Pons (tissue), 1 donor: ENCODE results near the gene MON1A.
"Not testable (repeated sequence)": the region's sequence is repeated elsewhere in the genome, so short reads cannot be mapped to it uniquely, and the experiment has no call there.

Source experiments
- DNase-seq: peaks from one replicate; pipeline ENCODE4 v3.0.0-alpha.2; 2016; ENCODE audit warnings: low spot score

MON1A gene

GRCh38 chr3:49917806-49918590 lies 11.6 kb downstream of the MON1A start:
- not testable (repeated sequence) for DNase-seq

- DNase-seq, result no peak
Measured at GRCh38 chr3:49916686-49917085, 12.9 kb downstream of the MON1A start.

- no peak for DNase-seq
Measured at GRCh38 chr3:49914906-49915305, 14.7 kb downstream of the MON1A start.

DNA sequence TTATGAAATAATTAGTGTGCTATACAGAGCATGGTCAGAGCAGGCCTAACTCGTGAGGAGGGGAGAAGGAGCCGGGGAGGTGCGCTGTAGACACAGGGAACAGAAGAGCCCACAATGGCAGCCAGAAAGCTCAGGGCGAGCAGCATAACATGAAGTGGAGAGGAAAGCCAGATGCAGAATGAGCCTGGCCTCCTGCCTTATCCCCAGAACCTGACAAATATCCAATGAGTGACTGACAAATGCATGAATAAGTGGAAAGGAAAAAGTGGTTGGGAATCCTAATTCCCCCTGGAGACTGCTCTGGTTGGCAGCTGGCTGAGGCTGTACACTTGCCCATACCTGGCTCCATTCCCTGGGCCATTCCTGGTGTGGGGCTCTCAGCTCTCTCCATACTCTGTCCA lies 16.7 kb downstream of the MON1A start:
- DNase-seq, result peak; percentile 25

GRCh38 chr3:49911611-49912010 lies 18.0 kb downstream of the MON1A start:
- no peak for DNase-seq

DNA sequence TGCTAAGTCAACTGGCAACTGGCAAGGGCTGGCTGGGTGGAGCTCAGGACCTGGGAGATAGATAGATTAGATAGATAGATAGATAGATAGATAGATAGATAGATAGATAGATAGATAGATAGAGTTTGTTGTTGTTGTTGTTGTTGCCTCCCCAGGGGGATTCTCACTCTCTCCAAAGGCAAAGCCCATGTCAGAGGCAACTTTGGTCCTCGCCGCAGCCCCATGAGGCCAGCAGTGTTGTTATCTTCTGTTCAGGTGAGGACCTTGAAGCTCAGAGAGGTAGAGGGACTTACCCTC lies 18.5 kb downstream of the MON1A start:
- no peak for DNase-seq

DNA sequence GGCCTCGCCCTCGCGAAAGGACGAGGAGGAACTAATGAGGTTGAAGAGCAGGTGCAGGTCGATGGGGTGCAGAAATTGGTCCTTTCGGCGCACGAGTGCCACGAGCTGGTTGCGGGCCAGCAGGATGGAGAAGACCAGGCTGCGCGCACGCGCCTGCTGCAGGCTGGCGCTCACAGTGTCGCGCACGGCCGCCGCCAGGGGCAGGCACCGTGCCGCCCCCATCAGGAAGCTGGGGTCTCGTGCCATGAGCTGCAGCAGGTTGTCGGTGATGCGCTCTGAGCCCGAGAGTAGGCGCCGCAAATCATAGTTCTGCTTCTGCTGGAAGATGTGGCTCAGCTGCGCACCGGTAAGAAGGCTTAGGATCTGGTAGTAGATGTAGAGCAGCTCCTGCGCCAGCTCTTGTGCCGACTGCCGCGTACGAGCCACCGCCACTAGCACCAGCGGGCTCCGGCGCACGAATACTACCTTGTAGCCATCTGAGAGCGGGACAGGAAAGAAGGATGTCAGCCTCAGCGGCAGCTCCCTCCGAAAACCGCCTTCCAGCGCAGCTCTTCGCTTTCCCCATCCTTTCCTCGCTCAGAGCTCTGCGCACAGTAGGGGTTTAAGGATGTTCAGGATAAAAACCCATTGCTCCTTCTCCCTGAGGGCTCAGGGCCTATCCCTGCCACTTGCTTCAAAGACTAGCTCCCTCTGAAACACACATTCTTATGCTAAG lies 19.0 kb downstream of the MON1A start:
- no peak for DNase-seq

DNA sequence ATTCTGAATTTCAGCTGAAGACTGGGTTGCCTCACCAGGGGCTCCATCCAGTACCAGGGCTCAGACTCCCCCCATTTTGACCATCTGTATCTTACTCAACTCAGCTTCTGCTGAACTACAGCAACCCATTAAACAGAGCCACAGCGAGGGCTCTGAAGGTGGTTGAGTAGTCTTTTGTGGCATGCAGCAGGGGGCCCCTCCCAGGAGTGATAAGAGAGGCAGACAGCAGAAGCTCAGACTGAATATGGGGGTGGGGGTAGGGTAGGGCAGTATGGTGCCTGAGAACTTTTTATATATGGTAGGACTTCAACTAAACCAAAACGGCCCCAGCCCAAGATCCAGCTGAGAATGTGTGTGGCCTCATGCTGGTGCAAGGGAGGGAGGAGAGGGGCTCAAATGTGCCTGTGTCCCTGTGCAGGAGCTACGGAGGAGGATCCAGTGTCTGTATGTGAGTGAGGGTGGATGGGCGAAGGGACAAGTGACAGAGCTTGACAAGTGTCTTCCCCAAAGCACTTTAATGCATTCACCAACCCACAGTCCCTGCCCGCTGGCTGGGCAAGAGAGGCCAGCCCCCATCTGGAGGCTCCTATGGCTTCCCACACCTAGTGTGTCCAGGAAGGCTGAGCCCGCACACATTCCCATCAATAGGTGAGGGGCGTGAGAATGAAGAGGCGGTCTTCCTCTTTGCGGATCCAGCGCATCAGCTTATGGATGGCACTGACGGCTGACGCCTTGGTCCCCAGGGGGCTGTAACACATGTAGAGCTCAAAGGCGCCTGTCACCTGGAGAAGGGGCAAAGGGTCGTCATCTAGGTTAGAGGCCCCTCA lies 21.0 kb downstream of the MON1A start:
- no peak for DNase-seq

DNA sequence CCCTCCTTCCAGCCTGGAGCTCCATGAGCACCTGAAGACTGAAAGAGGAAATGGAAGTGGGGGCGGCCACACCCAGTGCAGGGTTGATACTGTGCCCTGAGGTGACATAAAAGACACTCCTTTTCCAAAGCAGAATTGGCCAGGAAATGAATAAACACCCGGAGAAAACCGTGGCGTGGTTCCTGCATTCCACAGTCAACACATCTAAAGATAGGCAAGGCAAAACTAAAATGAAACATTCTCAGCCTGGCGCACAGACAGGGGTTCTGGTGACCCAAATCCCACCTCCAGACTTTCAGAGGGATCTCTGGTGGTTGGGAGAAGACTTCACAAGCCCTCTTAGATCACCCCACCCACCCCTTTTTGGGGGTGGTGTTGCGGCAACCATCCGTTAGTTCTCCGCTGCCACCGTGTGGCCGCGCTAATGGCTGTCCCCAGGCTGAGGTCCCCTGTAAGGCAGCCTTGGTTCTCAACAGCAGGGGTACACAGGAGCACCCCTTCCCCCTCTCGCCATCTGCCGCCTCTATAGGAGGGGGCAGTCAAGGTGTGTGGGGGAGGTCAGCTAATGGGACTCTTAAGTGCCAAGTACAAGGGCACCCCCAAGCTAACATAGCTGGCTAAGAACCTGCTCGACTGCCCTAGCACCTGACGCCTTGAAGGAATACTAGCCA lies 23.4 kb downstream of the MON1A start:
- peak; percentile 22 for DNase-seq

DNA sequence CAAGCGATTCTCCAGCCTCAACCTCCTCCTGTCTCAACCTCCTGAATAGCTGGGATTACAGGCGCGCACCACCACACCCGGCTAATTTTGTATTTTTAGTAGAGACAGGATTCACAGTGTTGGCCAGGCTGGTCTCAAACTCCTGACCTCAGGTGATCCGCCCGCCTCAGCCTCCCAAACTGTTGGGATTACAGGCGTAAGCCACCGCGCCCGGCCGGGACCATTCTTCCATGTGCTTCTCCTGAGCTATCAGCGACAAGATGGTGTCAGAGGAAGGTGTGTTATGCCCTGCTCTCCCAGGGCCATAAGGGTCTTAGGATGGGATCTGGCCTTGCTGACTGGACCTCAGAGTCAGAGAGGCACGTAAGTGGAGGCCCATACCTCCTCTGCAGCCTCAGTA lies 25.2 kb downstream of the MON1A start:
- not testable (repeated sequence) for DNase-seq

DNA sequence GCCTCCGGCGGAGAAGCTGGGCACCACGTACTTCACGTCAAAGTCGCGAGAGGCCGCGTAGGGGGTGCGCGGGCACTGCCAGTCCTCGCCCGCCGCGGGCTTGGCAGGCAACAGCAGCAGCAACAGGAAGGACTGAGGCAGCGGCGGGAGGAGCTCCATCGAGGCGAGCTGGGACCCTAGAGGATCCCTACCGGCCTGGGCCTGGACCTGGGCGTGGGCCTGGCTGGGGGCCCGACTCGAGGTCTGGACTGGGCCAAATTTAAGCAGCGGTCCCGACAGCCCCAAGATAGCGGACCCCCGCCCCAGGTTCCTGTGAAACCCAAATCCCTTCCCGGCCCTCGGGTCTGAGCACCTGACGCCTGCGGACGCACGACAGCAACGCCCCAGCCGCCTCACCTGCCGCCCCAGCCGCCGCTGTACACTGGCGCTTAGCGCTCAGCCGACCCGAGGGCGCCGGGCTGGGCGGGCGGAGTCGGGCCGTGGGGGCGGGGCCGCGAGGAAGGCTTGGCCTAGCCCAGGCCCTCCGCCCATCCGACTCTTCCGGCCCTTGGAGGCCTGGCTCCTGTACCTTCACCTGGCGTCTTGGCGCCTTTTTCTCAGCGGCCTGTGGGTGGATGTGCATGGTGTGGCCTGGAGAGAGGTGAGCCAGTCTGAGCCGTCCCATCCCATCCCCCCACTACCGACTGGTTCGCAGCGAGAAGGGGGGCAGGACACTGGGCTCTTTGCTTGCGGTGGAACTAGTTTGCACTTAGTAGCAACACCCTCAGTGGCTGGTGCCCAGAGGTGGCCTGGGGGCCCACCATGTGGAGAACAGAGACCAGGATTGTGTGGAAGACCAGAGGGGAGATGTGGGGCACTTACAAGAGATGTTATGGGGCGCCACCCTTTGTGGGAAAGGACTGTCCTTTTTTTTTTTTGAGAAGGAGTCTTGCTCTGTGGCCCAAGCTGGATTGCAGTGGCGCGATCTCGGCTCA lies 25.9 kb downstream of the MON1A start, which contains the start of gene MST1R:
Gene MST1R, minus strand, starts transcription at position 423 of the 974 bp plus-strand sequence. Its CDS starts 264 bp downstream, at position 159.
- DNase-seq, result no peak

DNA sequence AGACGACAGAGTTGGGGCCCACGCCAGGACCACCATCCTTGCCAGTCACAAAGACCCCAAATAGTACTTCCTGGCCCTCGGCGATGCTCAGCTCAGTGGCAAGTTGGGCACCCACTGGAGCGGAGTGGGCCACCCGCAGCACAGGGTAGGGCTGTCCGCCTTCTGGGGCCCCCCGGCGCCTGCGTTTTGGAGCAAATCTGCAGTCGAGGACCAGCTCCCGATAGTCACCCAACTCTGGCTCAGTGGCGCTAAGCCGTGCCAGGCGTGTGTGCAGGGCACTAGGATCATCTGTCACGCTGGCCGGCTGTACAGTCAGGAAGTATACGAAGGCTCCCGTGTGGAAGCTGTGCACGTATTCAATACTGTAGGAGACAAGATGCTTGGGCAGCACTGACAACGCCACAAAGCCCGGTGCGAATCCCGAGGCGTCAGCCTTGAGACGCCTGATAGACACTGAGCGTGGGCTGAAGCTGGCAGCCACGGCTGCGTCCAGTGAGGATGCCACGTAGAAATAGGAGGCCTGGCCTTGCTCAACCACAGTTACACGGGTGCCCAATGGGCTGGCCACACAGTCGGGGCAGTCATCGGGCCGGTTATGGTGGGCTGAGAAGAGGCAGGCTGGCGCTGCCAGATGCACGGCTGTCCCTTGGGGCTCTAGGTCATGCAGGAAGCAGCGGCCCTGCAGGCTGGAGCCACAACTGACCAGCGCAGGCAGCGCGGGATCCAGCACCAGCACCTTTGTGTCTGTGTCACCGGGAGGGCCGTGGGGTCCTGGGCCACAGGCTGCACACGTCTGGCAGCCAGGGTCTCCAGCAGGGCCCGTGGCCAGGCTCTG lies 26.9 kb downstream of the MON1A start:
- DNase-seq, result no peak

DNA sequence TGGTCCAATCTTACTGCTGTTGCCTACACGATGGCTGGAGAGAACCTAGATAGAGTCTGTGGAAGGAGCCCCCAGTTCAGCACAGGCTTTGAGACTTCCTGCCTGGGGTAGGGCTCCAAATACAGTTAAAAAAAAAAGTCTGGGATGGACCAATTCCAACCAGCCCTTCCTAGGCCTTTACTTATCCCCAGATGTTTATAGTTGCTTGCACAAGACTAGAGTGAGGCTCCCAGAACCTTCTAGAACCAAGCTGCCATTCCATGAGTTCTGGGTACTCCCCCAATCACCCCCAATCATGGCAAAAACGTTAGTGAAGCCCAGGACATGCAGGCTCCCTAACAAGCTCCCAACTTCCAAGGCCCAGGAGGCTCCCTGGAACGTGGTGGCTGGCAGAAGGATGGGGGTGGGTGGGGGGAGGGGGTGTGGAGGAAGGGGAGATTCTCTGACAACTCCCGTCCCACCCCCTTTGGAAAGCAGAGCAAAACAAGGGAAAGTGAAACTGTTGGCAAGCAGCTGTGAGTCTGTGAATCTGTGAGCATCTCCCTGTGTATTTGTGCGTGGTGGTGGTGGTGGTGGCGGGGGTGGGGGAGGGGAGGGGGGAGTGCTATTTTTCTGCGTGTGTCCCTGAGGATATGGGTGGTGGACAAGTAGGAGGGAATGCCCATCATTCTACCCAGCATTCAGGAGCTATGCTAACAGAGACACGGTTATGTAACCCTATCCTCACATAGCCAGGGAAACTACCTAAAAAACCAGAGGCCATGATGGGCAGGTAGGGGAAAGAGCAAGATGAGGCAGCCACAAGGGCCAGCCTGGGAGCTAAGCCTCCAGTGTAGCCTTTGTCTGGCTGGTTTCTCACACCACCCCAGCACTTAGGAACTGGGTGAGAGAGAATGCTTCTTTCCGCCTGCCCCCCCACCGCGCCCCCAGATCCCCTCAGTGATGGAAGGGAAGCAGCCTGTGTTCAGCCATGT lies 28.0 kb downstream of the MON1A start:
- DNase-seq, result no peak

GRCh38 chr3:49900491-49901153 lies 29.0 kb downstream of the MON1A start:
- DNase-seq, result no peak

DNA sequence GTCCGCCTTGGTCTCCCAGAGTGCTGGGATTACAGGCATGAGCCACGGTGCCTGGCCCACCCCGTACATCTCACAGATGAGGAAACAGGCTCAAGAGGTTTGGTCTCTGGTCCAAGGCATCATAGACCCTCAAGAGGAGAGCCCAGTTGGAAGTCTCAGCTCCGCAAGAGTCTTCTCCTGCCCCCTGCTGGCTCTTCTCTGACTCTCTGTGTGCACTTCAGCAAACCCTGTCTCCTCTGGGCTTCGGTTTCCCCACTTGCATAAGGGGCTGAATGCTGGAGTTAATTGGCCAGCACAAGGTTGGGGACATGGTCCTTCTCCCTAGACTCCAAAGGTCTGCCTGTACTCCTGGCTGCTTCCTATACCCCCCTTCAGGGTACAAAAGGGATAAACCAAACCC lies 29.8 kb downstream of the MON1A start:
- DNase-seq, result no peak

DNA sequence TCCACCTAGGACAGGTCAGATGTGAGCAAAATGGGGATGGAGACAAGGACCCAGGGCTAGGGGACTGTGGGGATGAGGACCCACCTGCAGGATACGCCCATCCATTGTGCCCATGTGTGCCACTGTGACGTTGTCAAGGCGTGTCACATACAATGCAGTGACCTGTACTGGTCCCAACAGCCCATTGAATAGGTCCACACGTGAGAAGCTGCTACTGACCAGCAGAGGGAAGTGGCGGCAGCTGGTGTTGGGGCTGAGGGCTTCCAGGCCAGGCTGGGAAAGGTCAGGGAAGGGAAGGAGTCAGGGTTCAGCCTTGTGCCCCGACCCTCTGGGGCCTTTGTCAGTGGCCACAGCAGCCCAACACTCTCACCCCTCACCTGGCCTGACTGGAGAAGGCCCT lies 30.6 kb downstream of the MON1A start:
- DNase-seq, result no peak

- no peak for DNase-seq
Measured at GRCh38 chr3:49896345-49896744, 33.3 kb downstream of the MON1A start.

- no peak for DNase-seq
Measured at GRCh38 chr3:49895791-49896190, 33.8 kb downstream of the MON1A start.
